Measurements from ENCODE around the gene MICB. TPM values are rescaled to one million over a fixed set of nuclear protein-coding genes. Genes with fewer than 3 reads are reported as not detected.

The MICB gene
- total RNA-seq, 1 experiment from 2014 or later, result 4.3 TPM

DNA sequence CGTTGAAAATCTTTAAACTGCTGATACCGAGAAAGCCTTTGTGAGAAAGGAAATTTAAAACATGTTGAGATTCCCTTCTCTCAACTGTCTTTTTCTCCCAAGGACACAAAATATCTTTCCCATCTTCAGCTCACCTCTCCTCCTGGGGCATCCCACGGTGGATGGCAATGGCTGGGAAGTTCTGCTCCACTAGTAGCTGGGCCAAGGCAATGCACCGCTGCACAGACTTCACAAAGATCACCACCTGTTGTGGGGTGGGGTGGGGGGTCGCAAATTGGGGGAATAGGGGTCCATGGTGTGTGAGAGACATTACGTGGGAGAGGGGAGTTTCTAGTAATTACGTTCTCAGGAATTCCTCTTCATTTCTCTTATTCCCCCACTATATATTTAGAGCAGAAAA, 33.2 kb downstream of the MICB start:
- H3K36me3 Mint-ChIP-seq (ENCODE audit: insufficient read depth, unreplicated experiment), result peaks cover 82% of the 10 kb centered on the region
- TF ChIP-seq, protein P1, sequence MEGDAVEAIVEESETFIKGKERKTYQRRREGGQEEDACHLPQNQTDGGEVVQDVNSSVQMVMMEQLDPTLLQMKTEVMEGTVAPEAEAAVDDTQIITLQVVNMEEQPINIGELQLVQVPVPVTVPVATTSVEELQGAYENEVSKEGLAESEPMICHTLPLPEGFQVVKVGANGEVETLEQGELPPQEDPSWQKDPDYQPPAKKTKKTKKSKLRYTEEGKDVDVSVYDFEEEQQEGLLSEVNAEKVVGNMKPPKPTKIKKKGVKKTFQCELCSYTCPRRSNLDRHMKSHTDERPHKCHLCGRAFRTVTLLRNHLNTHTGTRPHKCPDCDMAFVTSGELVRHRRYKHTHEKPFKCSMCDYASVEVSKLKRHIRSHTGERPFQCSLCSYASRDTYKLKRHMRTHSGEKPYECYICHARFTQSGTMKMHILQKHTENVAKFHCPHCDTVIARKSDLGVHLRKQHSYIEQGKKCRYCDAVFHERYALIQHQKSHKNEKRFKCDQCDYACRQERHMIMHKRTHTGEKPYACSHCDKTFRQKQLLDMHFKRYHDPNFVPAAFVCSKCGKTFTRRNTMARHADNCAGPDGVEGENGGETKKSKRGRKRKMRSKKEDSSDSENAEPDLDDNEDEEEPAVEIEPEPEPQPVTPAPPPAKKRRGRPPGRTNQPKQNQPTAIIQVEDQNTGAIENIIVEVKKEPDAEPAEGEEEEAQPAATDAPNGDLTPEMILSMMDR (IDR thresholded peaks at IDR 0.05; ENCODE audit: unreplicated experiment), result no peak
- H3K27ac Mint-ChIP-seq (ENCODE audit: low read depth, unreplicated experiment), result no peak overlapping the region
- ChIA-PET POLR2A (interaction anchor here (0.9 to 2.5 kb wide), 6 partner anchors 9 to 37 kb away, joined by 3 to 19 read pairs (median 4); partner anchors contain the start of genes ATP6V1G2, DDX39B and MICB), CTCF (interaction anchor here (0.8 to 1.1 kb wide), 2 partner anchors 15 to 37 kb away, joined by 3 to 4 read pairs; partner anchors contain the start of gene ATP6V1G2)
- intact Hi-C loops (cut with micrococcal nuclease), result no loop called here
- no peak overlapping the region for H3K4me3 Mint-ChIP-seq (ENCODE audit: unreplicated experiment)
- BruUV-seq (replicated peaks), result no TSS peak
- peaks cover 5% of the 10 kb centered on the region for H3K4me1 Mint-ChIP-seq (ENCODE audit: insufficient read depth, unreplicated experiment)
- no peaks in the 10 kb centered on the region for H3K27me3 Mint-ChIP-seq (ENCODE audit: insufficient read depth, unreplicated experiment)
- H3K9me3 Mint-ChIP-seq (ENCODE audit: unreplicated experiment), result no peaks in the 10 kb centered on the region
- no peak for DNase-seq (ENCODE audit: unreplicated experiment)

DNA sequence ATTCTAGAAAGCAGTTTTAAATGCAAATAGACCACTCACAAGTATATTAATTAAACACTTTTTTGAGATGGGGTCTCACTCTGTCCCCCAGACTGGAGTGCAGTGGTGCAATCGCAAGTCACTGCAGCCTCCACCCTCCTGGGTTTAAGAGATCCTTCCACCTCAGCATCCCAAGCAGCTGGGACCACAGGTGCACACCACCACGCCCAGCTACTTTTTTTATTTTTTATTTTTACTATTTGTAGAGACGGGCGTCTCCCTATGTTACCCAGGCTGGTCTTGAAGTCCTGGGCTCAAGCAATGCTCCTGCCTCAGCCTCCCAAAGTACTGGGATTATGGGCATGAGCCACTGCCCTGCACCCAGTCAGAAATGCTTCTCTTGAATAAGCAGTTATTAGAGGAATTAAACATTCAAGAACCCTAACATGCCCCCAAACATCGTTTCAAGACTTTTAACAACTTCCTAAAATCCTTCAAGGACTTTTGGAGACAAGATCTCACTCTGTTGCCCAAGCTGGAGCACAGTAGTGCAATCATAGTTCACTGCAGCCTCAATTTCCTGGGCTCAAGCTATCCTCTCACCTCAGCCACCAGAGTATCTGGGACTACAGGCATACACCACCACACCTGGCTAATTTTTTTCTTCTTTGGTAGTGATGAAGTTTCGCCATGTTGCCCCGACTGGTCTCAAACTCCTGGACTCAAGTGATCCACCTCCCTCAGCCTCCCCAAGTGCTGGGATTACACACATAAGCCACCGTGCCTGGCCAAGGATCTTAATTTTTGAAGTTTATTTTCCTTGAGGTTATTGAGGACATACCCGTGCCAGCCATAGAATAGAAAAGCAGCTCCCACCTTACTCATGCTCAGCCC, 34.1 kb downstream of the MICB start:
- CTCF ChIA-PET, result interaction anchor here (0.8 to 1.1 kb wide), 3 partner anchors 14 to 40 kb away, joined by 3 to 4 read pairs (median 3); partner anchors contain the start of gene ATP6V1G2
- Mint-ChIP-seq H3K27me3 (ENCODE audit: insufficient read depth, unreplicated experiment) (no peaks in the 10 kb centered on the region), H3K4me1 (ENCODE audit: insufficient read depth, unreplicated experiment) (peaks cover 5% of the 10 kb centered on the region), H3K27ac (ENCODE audit: low read depth, unreplicated experiment) (no peak overlapping the region), H3K36me3 (ENCODE audit: insufficient read depth, unreplicated experiment) (peaks cover 91% of the 10 kb centered on the region), H3K9me3 (ENCODE audit: unreplicated experiment) (no peaks in the 10 kb centered on the region), H3K4me3 (ENCODE audit: unreplicated experiment) (no peak overlapping the region)
- BruUV-seq (replicated peaks), result no TSS peak
- POLR2A ChIA-PET, result interaction anchor here (0.6 to 2.5 kb wide), 8 partner anchors 10 to 66 kb away, joined by 3 to 19 read pairs (median 3); partner anchors contain the start of genes ATP6V1G2, DDX39B and MICB
- intact Hi-C loops (cut with micrococcal nuclease), result no loop called here
- DNase-seq (ENCODE audit: unreplicated experiment), result no peak
- TF ChIP-seq, protein P1 (IDR thresholded peaks at IDR 0.05; ENCODE audit: unreplicated experiment), result no peak

DNA sequence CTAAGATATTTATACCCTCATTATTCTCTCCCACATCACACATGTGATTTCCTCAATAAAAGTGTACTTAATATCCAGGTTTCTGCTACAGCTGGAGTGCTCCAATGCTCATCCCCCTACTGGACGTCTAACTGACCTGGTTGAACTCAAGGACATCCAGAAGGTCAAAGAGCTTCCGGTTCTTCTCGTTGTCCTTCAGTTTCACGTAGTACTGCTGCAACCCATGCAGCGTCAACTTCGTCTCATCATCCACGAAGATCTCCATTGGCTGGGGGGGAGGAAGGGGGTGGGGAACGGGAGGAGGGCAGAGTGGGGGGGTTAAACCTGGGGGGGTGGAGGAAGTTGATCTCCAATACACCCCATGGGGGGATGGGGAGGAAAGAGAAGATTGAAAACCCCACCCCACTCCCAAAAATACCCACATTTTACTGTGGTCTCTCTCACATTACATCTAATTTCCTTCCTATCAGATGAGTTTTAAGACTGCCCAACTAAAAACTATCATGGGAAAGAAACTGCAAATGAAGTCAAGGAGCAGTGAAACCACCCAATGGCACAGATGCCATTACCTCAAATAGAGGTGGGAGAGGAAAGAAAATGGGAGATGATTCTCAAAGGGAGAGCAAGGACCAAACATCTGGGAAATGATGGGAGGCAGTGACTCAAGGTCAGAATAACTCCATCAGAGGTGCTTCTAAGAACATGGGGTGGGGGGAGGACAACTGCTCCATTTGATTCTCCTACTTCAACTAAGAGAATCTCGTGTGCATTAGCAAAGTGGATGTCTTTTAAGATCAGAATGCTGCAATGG, 34.9 kb downstream of the MICB start:
- intact Hi-C loops (cut with micrococcal nuclease), result no loop called here
- Mint-ChIP-seq H3K9me3 (ENCODE audit: unreplicated experiment) (no peaks in the 10 kb centered on the region), H3K4me1 (ENCODE audit: insufficient read depth, unreplicated experiment) (peaks cover 9% of the 10 kb centered on the region), H3K4me3 (ENCODE audit: unreplicated experiment) (no peak overlapping the region), H3K36me3 (ENCODE audit: insufficient read depth, unreplicated experiment) (peaks cover 95% of the 10 kb centered on the region), H3K27me3 (ENCODE audit: insufficient read depth, unreplicated experiment) (no peaks in the 10 kb centered on the region), H3K27ac (ENCODE audit: low read depth, unreplicated experiment) (no peak overlapping the region)
- ChIA-PET CTCF (no interaction called here), POLR2A (interaction anchor here (0.6 to 2.5 kb wide), 4 partner anchors 9 to 65 kb away, joined by 3 to 19 read pairs (median 5); partner anchors contain the start of gene DDX39B)
- no TSS peak for BruUV-seq (replicated peaks)
- DNase-seq (ENCODE audit: unreplicated experiment), result no peak
- TF ChIP-seq, protein P1 (IDR thresholded peaks at IDR 0.05; ENCODE audit: unreplicated experiment), result no peak

DNA sequence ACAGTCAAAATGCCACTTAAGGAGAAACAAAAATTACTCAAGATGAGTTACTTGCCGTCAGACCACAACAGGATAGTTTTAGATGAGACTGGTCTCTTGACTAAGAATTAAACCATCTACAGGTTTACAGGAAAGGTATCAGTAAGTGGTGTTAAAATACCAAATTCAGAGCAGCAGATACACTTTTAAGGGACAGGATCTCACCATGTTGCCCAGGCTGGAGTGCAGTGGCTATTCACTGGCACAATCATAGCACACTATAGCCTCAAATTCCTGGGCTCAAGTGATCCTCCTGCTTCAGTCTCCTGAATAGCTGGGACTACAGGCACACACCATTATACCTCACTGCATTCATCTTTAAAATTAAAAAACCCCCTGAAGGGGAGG, 35.5 kb downstream of the MICB start:
- intact Hi-C loops (cut with micrococcal nuclease), result no loop called here
- CTCF ChIA-PET, result interaction anchor here (1.1 kb wide), 1 partner anchor 13 kb away, joined by 3 read pairs; the partner anchor contains the start of gene ATP6V1G2
- Mint-ChIP-seq H3K4me1 (ENCODE audit: insufficient read depth, unreplicated experiment) (peaks cover 12% of the 10 kb centered on the region), H3K27ac (ENCODE audit: low read depth, unreplicated experiment) (no peak overlapping the region), H3K4me3 (ENCODE audit: unreplicated experiment) (no peak overlapping the region), H3K36me3 (ENCODE audit: insufficient read depth, unreplicated experiment) (peaks cover 97% of the 10 kb centered on the region), H3K27me3 (ENCODE audit: insufficient read depth, unreplicated experiment) (no peaks in the 10 kb centered on the region), H3K9me3 (ENCODE audit: unreplicated experiment) (no peaks in the 10 kb centered on the region)
- POLR2A ChIA-PET, result no interaction called here
- TF ChIP-seq, protein P1 (IDR thresholded peaks at IDR 0.05; ENCODE audit: unreplicated experiment), result no peak
- TSS peak; percentile 8 for BruUV-seq (replicated peaks)
- no peak for DNase-seq (ENCODE audit: unreplicated experiment)
